Upper lobe of right lung (tissue), 1 donor: ENCODE results near the gene LRRC30. TPM values are rescaled to one million over a fixed set of nuclear protein-coding genes. Genes with fewer than 3 reads are reported as not detected.
"Not testable (repeated sequence)": the region's sequence is repeated elsewhere in the genome, so short reads cannot be mapped to it uniquely, and the experiment has no call there.

Source experiments
- ATAC-seq: fragments of 200-7000 bp; cut with Tn5 transposase; one replicate; pipeline ENCODE4 v1.9.1; 2020; ENCODE audit warnings: mild to moderate bottlenecking, moderate library complexity
- DNase-seq: peaks from one replicate; pipeline ENCODE4 v3.0.0-alpha.2; 2020
- H3K27ac ChIP-seq: fragments of 200-600 bp; one replicate; pipeline ENCODE4 v1.8.0; 2022
- H3K27me3 ChIP-seq: fragments of 200-600 bp; one replicate; pipeline ENCODE4 v1.8.0; 2022; ENCODE audit warnings: mild to moderate bottlenecking
- H3K36me3 ChIP-seq: fragments of 200-600 bp; one replicate; pipeline ENCODE4 v1.8.0; 2022
- H3K4me1 ChIP-seq: fragments of 200-600 bp; one replicate; pipeline ENCODE4 v1.8.0; 2022
- H3K4me3 ChIP-seq: fragments of 200-600 bp; one replicate; pipeline ENCODE4 v1.8.0; 2022; ENCODE audit warnings: mild to moderate bottlenecking
- H3K9me3 ChIP-seq: fragments of 200-600 bp; one replicate; pipeline ENCODE4 v1.8.0; 2022
- intact Hi-C: fragments of 100-400 bp; cut with DNase I; formaldehyde crosslinking; loops from one replicate; pipeline ENCODE4 v1.11.0; 2022
- total RNA-seq: library from RNA; stranded (reverse); fragmentation: NEBNext Ultra II Directional; extraction: Animal tissue kit (Norgen Biotek cat#: 25700); gene quantifications from one replicate; pipeline ENCODE4 v1.2.1, GENCODE V29; 2021
- TF ChIP-seq, protein P1 (sequence below): fragments of 200-600 bp; IDR thresholded peaks from one replicate; pipeline ENCODE4 v1.8.0; 2022; ENCODE audit warnings: antibody characterized with exemption
- donor health status: DM: no; HTN: yes; CAD: no; lungs with severe emphysema.

The LRRC30 gene
- total RNA-seq, 1 donor from 2014 or later = not detected

DNA sequence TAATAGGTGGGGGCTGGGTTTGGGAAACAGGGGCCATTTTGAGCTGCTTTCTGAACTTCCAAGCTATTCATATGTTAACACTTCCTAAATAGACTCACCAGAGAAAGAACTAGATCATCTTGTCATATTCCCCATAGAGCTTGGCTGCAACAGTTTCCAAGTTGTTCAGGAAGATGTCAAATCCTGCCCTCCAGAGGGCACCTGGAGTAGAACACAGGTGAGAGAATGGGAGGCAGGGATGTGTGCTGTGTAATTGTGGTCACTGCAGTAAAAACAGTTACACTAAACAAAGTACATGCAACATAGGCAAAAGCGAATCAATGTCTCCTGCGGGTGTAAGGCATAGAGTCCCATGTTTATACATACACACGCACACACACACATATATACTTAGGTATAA lies 34.5 kb upstream of the LRRC30 start:
- intact Hi-C loops = no loop called here
- Histone ChIP-seq H3K4me3 (no peak overlapping the region), H3K9me3 (no peaks in the 10 kb centered on the region), H3K36me3 (no peaks in the 10 kb centered on the region), H3K27ac (no peak overlapping the region), H3K27me3 (no peaks in the 10 kb centered on the region), H3K4me1 (peaks cover 3% of the 10 kb centered on the region)
- DNase-seq (no peak), ATAC-seq (peak; percentile 34)
- TF ChIP-seq, protein P1, sequence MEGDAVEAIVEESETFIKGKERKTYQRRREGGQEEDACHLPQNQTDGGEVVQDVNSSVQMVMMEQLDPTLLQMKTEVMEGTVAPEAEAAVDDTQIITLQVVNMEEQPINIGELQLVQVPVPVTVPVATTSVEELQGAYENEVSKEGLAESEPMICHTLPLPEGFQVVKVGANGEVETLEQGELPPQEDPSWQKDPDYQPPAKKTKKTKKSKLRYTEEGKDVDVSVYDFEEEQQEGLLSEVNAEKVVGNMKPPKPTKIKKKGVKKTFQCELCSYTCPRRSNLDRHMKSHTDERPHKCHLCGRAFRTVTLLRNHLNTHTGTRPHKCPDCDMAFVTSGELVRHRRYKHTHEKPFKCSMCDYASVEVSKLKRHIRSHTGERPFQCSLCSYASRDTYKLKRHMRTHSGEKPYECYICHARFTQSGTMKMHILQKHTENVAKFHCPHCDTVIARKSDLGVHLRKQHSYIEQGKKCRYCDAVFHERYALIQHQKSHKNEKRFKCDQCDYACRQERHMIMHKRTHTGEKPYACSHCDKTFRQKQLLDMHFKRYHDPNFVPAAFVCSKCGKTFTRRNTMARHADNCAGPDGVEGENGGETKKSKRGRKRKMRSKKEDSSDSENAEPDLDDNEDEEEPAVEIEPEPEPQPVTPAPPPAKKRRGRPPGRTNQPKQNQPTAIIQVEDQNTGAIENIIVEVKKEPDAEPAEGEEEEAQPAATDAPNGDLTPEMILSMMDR = no peak

DNA sequence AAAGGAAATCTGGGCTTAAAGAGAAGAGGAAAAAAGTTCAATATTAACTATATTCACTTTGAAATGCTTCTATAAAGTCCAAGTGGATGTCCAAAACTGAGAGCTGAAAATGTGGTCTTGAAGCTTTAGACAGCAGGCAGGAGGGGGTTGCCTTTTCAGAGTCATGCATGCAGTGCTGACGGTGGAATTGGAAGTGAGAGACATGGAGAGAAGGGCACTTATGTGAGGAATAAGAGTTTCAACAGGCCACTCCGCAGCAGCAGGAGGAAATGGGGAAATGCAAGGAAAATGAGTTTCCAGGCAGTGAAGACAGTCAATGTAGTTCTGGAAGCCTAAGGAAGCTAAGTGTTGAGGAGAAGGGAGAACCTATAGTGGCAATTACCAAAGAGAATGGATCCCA lies 33.0 kb upstream of the LRRC30 start:
- Histone ChIP-seq H3K27me3 (no peaks in the 10 kb centered on the region), H3K27ac (no peak overlapping the region), H3K36me3 (no peaks in the 10 kb centered on the region), H3K9me3 (no peaks in the 10 kb centered on the region), H3K4me1 (peaks cover 3% of the 10 kb centered on the region), H3K4me3 (no peak overlapping the region)
- TF ChIP-seq, protein P1 = no peak
- ATAC-seq (peak; percentile 49), DNase-seq (no peak)
- intact Hi-C loops = no loop called here

DNA sequence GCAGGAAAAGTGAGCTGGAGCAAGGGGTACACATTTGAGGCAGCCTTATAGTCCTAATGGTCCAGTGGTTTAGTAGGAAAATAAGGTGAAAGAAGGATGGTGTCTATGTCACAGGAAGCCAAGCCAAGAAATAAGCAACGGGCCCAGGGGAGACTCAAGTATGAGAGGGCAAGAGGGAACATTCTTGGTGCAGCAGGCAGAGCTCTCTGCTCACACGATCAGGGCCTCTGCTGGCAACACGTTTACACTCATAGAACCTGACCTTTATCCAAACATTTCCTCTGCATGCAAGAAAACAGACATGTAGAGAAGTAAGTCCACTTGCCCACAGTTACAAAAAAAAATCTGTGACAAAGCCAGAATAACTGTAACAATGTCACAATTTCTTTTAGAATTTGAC lies 32.6 kb upstream of the LRRC30 start:
- TF ChIP-seq, protein P1 = no peak
- Histone ChIP-seq H3K4me1 (peaks cover 3% of the 10 kb centered on the region), H3K36me3 (no peaks in the 10 kb centered on the region), H3K9me3 (no peaks in the 10 kb centered on the region), H3K27me3 (no peaks in the 10 kb centered on the region), H3K4me3 (no peak overlapping the region), H3K27ac (no peak overlapping the region)
- DNase-seq (no peak), ATAC-seq (peak; percentile 39)
- intact Hi-C loops = no loop called here

DNA sequence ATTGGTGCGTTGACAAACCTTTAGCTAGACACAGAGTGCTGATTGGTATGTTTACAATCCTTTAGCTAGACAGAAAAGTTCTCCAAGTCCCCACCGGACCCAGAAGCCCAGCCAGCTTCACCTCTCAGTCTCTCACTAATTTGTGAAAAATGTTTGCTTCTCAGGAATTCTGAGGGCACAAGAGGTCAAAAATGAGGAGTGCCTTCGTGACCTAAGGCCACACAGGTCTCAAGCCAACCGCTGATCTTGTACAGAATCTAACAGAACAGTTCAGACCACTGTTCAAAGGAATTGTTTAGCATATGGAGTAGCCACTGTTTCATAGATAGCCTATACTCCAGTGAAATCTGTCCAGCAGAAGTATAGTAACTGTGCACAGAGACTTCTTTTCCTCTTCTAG lies 29.8 kb upstream of the LRRC30 start:
- Histone ChIP-seq H3K4me1 (peaks cover 5% of the 10 kb centered on the region), H3K4me3 (no peak overlapping the region), H3K9me3 (no peaks in the 10 kb centered on the region), H3K27me3 (no peaks in the 10 kb centered on the region), H3K27ac (no peak overlapping the region), H3K36me3 (no peaks in the 10 kb centered on the region)
- DNase-seq (no peak), ATAC-seq (no peak)
- intact Hi-C loops = no loop called here
- TF ChIP-seq, protein P1 = no peak

DNA sequence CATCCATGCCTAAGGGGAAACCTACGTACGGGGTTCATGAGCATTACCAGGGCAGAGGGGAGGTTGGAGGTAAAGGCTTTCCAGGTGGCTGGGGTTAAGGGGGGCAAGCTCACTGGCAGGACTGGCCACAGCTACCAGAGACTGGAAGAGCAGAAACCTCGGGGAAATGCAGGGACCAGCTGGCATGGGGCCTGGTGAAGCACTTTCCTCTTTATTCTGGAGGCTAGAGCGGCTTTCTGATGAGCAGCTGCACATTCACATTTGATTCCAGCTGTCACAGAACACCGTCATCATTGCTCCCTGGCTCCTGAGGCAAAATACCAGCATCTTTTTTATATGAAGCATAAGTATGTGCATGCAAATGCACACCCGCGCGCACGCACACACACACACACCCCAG lies 28.7 kb upstream of the LRRC30 start:
- Histone ChIP-seq H3K36me3 (no peaks in the 10 kb centered on the region), H3K9me3 (no peaks in the 10 kb centered on the region), H3K27ac (no peak overlapping the region), H3K4me3 (no peak overlapping the region), H3K4me1 (peaks cover 11% of the 10 kb centered on the region), H3K27me3 (no peaks in the 10 kb centered on the region)
- no peak for DNase-seq
- TF ChIP-seq, protein P1 = no peak
- ATAC-seq = peak; percentile 57
- intact Hi-C loops = no loop called here

DNA sequence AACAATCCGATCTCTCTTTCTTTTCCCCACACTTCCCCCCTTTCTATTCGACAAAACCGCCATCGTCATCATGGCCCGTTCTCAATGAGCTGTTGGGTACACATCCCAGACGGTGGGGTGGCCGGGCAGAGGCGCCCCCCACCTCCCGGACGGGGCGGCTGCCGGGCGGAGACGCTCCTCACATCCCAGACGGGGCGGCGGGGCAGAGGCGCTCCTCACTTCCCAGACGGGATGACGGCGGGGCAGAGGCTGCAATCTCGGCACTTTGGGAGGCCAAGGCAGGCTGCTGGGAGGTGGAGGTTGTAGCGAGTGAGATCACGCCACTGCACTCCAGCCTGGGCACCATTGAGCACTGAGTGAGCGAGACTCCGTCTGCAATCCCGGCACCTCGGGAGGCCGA lies 27.3 kb upstream of the LRRC30 start:
- DNase-seq, H3K27ac ChIP-seq, H3K4me3 ChIP-seq, H3K9me3 ChIP-seq, H3K27me3 ChIP-seq, intact Hi-C loops, ATAC-seq, H3K4me1 ChIP-seq, H3K36me3 ChIP-seq: not testable (repeated sequence)
